Measurements from ENCODE around the gene ZFR2. TPM values are rescaled to one million over a fixed set of nuclear protein-coding genes. Genes with fewer than 3 reads are reported as not detected.

The ZFR2 gene
- total RNA-seq, 1 donor: not detected

- no peak for DNase-seq (ENCODE audit: low read depth)
- TF ChIP-seq CTCF (IDR thresholded peaks at IDR 0.05; ENCODE audit: insufficient read depth, low read length): no peak
- no peak overlapping the region for H3K4me3 ChIP-seq (ENCODE audit: low read depth, low read length)
Measured at GRCh38 chr19:3809881-3810707, 58.7 kb downstream of the ZFR2 start.

DNA sequence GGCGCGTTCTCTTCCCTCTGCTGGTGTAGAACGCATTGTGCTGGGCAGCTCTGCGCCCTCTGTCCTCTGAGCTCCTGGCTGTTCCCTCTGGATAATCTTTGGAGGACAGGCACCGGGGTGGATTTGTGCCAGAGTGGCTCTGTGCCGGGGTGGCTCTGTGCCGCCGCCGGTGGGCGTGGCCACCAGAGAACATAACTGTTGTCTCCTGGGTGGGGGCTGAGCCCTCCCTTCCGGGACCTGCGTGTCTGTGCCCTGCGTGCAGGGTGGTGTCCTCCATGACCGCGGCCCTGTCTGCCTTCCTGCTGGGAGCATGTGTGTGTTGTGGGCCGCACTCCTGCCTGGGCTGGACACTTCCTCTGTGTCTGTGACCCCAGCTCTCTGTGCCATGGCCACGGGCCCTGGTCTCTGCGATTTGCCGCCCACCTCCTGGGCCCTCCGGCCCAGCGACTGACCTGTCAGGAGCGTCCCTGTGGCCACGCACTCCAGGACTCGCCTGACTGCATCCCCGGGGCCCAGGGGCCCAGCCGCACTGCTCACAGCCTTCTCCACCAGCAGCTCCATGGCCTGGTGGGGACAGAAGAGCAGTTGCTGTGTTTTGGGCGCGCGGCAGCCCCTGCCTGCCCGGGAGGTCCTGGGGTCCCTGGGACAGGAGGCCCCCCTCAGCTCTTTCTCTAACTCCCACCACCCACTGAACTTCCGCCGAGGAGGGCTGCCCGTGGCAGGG is 60.3 kb downstream of the ZFR2 start:
- TF ChIP-seq CTCF (IDR thresholded peaks at IDR 0.05; ENCODE audit: insufficient read depth, low read length): no peak
- H3K4me3 ChIP-seq (ENCODE audit: low read depth, low read length): no peak overlapping the region
- no peak for DNase-seq (ENCODE audit: low read depth)

DNA sequence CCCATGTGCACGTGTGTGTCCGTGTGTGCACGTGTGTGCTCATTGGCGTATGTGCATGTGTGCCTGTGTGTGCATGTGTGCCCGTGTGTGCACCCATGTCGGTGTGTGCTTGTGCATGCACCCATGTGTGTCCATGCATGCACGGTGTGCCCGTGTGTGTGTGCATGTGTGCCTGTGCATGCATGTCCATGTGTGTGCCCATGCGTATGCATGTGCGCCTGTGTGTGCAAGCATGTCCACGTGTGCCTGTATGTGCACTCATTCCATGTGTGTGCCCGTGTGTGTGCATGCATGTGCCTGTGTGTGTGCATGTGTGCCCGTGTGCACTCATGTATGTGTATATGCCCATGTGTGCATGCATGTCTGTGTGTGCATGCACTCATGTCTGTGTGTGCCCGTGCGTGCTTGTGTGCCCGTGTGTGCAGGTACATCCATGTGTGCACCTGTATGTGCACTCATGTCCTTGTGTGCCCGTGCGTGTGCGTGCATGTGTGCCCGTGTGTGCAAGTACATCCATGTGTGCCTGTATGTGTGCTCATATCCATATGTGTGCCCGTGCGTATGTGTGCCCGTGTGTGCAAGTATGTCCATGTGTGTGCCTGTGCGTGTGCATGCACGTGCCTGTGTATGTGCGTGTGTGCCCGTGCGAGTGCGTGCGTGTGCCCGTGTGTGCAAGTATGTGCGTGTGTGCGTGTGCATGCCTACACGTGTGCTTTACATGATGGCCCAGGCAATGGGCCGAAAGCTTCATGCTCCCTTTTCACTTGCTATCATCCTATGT is 61.1 kb downstream of the ZFR2 start:
- DNase-seq (ENCODE audit: low read depth): no peak
- no peak for TF ChIP-seq CTCF (IDR thresholded peaks at IDR 0.05; ENCODE audit: insufficient read depth, low read length)
- no peak overlapping the region for H3K4me3 ChIP-seq (ENCODE audit: low read depth, low read length)

DNA sequence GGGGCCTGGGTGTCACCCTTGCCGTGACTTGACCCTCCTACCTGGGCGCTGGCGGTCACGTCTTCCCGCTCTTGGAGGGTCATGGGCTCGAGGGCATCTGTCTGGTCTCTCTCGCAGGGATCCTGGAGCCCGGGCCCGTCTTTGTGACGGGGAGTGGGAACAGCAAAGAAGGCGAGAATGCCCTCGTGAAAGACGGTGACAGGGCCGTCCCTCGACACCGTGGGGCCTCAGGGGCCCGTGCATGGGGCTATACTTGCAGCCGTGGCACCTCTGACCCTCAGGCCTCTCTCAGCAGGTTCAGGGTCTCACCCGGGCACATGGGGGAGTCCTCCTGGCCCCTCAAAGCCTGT is 61.7 kb downstream of the ZFR2 start:
- no peak for DNase-seq (ENCODE audit: low read depth)

DNA sequence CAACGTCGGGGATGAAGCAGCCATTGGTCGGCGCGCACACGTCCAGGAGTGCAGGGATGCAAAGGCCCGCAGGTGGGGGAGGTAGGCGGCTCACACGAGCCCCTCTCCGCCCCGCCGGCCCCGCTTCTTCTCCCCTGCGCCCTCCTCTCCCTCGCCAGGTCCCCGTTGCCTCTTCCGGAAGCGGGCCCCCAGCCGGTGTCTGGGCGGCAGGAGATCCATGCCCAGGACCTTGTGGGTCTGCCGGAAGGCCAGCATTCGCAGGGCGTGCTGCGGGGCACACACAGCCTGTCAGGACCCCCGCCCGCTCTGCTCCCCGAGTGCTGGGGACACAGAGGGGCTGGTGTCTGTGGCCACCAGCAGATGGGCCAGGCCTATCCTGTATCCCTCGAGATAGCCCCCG is 63.0 kb downstream of the ZFR2 start:
- TF ChIP-seq CTCF (IDR thresholded peaks at IDR 0.05; ENCODE audit: insufficient read depth, low read length): no peak
- no peak for DNase-seq (ENCODE audit: low read depth)
- no peak overlapping the region for H3K4me3 ChIP-seq (ENCODE audit: low read depth, low read length)

More for the DNA sequence above, 61.7 kb downstream of the ZFR2 start:
- H3K4me3 ChIP-seq (ENCODE audit: low read depth, low read length): no peak overlapping the region
- no peak for TF ChIP-seq CTCF (IDR thresholded peaks at IDR 0.05; ENCODE audit: insufficient read depth, low read length)

- TF ChIP-seq CTCF (IDR thresholded peaks at IDR 0.05; ENCODE audit: insufficient read depth, low read length): no peak
Measured at GRCh38 chr19:3804429-3804828, 64.4 kb downstream of the ZFR2 start.

More at GRCh38 chr19:3804429-3804828, 64.4 kb downstream of the ZFR2 start:
- no peak for DNase-seq (ENCODE audit: low read depth)
- no peak overlapping the region for H3K4me3 ChIP-seq (ENCODE audit: low read depth, low read length)

Measured in fibroblast of the aortic adventitia (primary cell).